Peyer's patch (tissue), 4 donors: ENCODE results near the gene RNF11.

ENCODE experiments used
- POLR2A ChIP-seq, 2 donors: fragments of 450-650 bp; IDR thresholded peaks; one replicate each; pipeline ENCODE4 v1.5.1; 2017; ENCODE audit warnings: antibody characterized with exemption in 2 of 2, mild to moderate bottlenecking in 2 of 2, moderate library complexity in 2 of 2
- TF ChIP-seq, protein P1 (sequence below), 6 experiments: fragments of 450-650 bp in 4 of 6; fragments of 200-600 bp in 2 of 6; sonication (generic) in 1 of 6; IDR thresholded peaks; one replicate each; pipeline ENCODE4 v1.5.1; 2017 to 2019; ENCODE audit warnings: antibody characterized with exemption in 6 of 6, mild to moderate bottlenecking in 3 of 6, moderate library complexity in 1 of 6

DNA sequence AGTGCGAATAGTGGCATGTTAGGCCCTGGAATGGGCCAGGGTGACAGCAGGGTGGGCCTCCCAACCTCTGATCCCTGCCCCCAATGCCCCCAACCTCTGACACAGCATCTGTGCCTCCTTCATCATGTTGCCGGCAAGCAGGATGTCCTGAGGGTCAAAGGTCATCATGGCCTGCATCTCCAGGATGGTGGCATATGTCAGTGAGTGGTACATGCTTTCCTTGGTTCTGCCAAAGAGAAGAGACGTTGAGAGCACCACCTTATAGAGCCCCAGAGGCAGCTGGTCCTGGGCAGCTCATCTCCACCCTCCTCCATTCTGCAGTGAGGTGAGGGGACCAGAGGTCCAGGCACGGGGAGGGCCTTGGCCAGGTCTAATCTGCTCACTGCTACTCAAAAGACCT lies 76.6 kb downstream of the RNF11 start:
- TF ChIP-seq POLR2A (IDR thresholded peaks at IDR 0.05), result no peak
- TF ChIP-seq, protein P1, sequence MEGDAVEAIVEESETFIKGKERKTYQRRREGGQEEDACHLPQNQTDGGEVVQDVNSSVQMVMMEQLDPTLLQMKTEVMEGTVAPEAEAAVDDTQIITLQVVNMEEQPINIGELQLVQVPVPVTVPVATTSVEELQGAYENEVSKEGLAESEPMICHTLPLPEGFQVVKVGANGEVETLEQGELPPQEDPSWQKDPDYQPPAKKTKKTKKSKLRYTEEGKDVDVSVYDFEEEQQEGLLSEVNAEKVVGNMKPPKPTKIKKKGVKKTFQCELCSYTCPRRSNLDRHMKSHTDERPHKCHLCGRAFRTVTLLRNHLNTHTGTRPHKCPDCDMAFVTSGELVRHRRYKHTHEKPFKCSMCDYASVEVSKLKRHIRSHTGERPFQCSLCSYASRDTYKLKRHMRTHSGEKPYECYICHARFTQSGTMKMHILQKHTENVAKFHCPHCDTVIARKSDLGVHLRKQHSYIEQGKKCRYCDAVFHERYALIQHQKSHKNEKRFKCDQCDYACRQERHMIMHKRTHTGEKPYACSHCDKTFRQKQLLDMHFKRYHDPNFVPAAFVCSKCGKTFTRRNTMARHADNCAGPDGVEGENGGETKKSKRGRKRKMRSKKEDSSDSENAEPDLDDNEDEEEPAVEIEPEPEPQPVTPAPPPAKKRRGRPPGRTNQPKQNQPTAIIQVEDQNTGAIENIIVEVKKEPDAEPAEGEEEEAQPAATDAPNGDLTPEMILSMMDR (IDR thresholded peaks at IDR 0.05), result no peak
